B cell (primary cell): ENCODE data around the gene FAM117B. TPM values are rescaled to one million over a fixed set of nuclear protein-coding genes. Genes with fewer than 3 reads are reported as not detected.

Experiments
- ATAC-seq: fragments of 200-7000 bp; cut with Tn5 transposase; one replicate; pipeline ENCODE4 v1.10.0; 2021; ENCODE audit warnings: low read depth, mild to moderate bottlenecking, moderate number of reproducible peaks, moderate library complexity
- CTCF ChIA-PET: fragments of 350-600 bp; sonication (Branson Sonifier 250); formaldehyde crosslinking; loops from one replicate; lab custom pipeline; 2021; ENCODE audit warnings: antibody characterized with exemption, inconsistent platforms; lab: Charles Lee
- POLR2A ChIA-PET: fragments of 350-600 bp; sonication (Branson Sonifier 250); formaldehyde crosslinking; loops from one replicate; lab custom pipeline; 2021; ENCODE audit warnings: antibody characterized with exemption; lab: Charles Lee
- DNase-seq: peaks from one replicate; pipeline ENCODE4 v3.0.0; 2013
- H2AFZ ChIP-seq: 2 replicates; pipeline ENCODE4 v1.6.1; 2012; ENCODE audit warnings: mild to moderate bottlenecking, low read depth, low read length; ENCODE audit not compliant: insufficient read depth, poor library complexity, severe bottlenecking
- H3K27ac ChIP-seq, 2 donors: 1 replicate in 1 of 2; 2 replicates in 1 of 2; pipeline ENCODE4 v1.5.1; 2012 to 2013; ENCODE audit warnings: low read length in 2 of 2, mild to moderate bottlenecking in 2 of 2, moderate library complexity in 1 of 2
- H3K27me3 ChIP-seq, 4 experiments: fragments of 200-600 bp in 1 of 4; sonication (generic) in 1 of 4; replicated peaks in 1 of 4; 1 replicate in 2 of 4; 2 replicates in 2 of 4; pipeline versions ENCODE4 v1.6.1 to v1.7.0; 2013 to 2016; ENCODE audit warnings: low read length in 3 of 4, mild to moderate bottlenecking in 2 of 4, mixed read lengths in 1 of 4, moderate library complexity in 1 of 4; ENCODE audit not compliant: insufficient read depth in 4 of 4, control insufficient read depth in 3 of 4; ENCODE audit errors: control extremely low read depth in 1 of 4
- H3K36me3 ChIP-seq, 2 experiments: replicated peaks in 1 of 2; 1 replicate in 1 of 2; 2 replicates in 1 of 2; pipeline versions ENCODE4 v1.6.1 to v1.7.1; 2013; ENCODE audit warnings: low read length in 1 of 2; ENCODE audit not compliant: insufficient read depth in 2 of 2, control insufficient read depth in 1 of 2; ENCODE audit errors: control extremely low read depth in 1 of 2, extremely low read depth in 1 of 2
- H3K4me1 ChIP-seq, 2 donors: fragments of 200-600 bp in 1 of 2; sonication (generic) in 1 of 2; 1 replicate in 1 of 2; 2 replicates in 1 of 2; pipeline versions ENCODE4 v1.5.1 to v1.6.1; 2013 to 2017; ENCODE audit warnings: low read length in 2 of 2; ENCODE audit not compliant: control insufficient read depth in 2 of 2, insufficient read depth in 2 of 2
- H3K4me2 ChIP-seq: replicated peaks from 2 replicates; pipeline ENCODE3; 2012; ENCODE audit warnings: mild to moderate bottlenecking, low read depth, low read length; ENCODE audit not compliant: poor library complexity, severe bottlenecking
- H3K4me3 ChIP-seq, 5 experiments: fragments of 200-600 bp in 1 of 5; sonication (generic) in 1 of 5; 1 replicate in 3 of 5; 2 replicates in 2 of 5; pipeline versions ENCODE4 v1.5.1 to v1.7.0; 2011 to 2016; ENCODE audit warnings: low read length in 4 of 5, mild to moderate bottlenecking in 4 of 5, low read depth in 2 of 5, control low read depth in 1 of 5, moderate library complexity in 1 of 5; ENCODE audit not compliant: insufficient read depth in 1 of 5; ENCODE audit errors: control extremely low read depth in 1 of 5, extremely low read depth in 1 of 5
- H3K79me2 ChIP-seq: fragments of 200-600 bp; sonication (generic); one replicate; pipeline ENCODE4 v1.6.0; 2016; ENCODE audit warnings: low read length; ENCODE audit not compliant: control insufficient read depth, insufficient read depth
- H3K9ac ChIP-seq: fragments of 200-600 bp; sonication (generic); 2 replicates; pipeline ENCODE4 v1.6.1; 2017; ENCODE audit warnings: mild to moderate bottlenecking, low read length, moderate library complexity
- H3K9me3 ChIP-seq, 3 donors: one replicate each; pipeline versions ENCODE4 v1.6.1 to v1.7.1; 2013; ENCODE audit warnings: low read length in 2 of 3; ENCODE audit not compliant: control insufficient read depth in 2 of 3, insufficient read depth in 1 of 3; ENCODE audit errors: control extremely low read depth in 1 of 3
- H4K20me1 ChIP-seq: 2 replicates; pipeline ENCODE4 v1.6.0; 2012; ENCODE audit warnings: mild to moderate bottlenecking, low read length; ENCODE audit not compliant: insufficient read depth, control insufficient read depth, poor library complexity, severe bottlenecking
- H3K27ac Mint-ChIP-seq: one replicate; pipeline ENCODE4 v1.8.0; 2021; ENCODE audit warnings: mixed read lengths
- H3K27me3 Mint-ChIP-seq: one replicate; pipeline ENCODE4 v1.8.0; 2021; ENCODE audit warnings: mixed read lengths
- H3K4me1 Mint-ChIP-seq: one replicate; pipeline ENCODE4 v1.8.0; 2021; ENCODE audit warnings: mixed read lengths
- H3K4me3 Mint-ChIP-seq: one replicate; pipeline ENCODE4 v1.8.0; 2021; ENCODE audit warnings: mixed read lengths
- H3K9me3 Mint-ChIP-seq: one replicate; pipeline ENCODE4 v1.8.0; 2022; ENCODE audit warnings: mixed read lengths; ENCODE audit not compliant: insufficient read depth
- CTCF ChIP-seq: fragments of 200-600 bp; IDR thresholded peaks from one replicate; pipeline ENCODE4 v1.8.0; 2022; ENCODE audit warnings: antibody characterized with exemption, mild to moderate bottlenecking
- EZH2 ChIP-seq: IDR thresholded peaks from 2 replicates; pipeline ENCODE4 v1.6.1; 2012; ENCODE audit warnings: borderline replicate concordance, low read depth, mild to moderate bottlenecking, moderate library complexity, low read length; ENCODE audit not compliant: insufficient read depth, poor library complexity, severe bottlenecking
- intact Hi-C: fragments of 100-400 bp; cut with micrococcal nuclease; formaldehyde crosslinking; loops from one replicate; pipeline ENCODE4 v1.10.0; 2022
- polyA plus RNA-seq: library from polyadenylated mRNA; depleted of rRNA; stranded (reverse); fragments of >200 nt; gene quantifications from 2 replicates; pipeline ENCODE4 v1.2.3, GENCODE V29; 2012
- total RNA-seq, 2 donors: library from RNA; stranded (reverse); fragments of 120-200 nt in 1 of 2; gene quantifications; 1 replicate in 1 of 2; 2 replicates in 1 of 2; pipeline versions ENCODE4 v1.2.3 to v1.2.4, GENCODE V29; 2013 to 2022

The FAM117B gene
- total and polyA plus RNA-seq, 2 donors (not counting 1 experiment from before 2014, with no cell fraction given): 11.5 to 50.1 TPM

- Histone ChIP-seq H3K79me2 (no peaks in the 10 kb centered on the region), H3K27me3 (no peaks in the 10 kb centered on the region), H4K20me1 (no peaks in the 10 kb centered on the region), H3K4me2 (no peak overlapping the region), H2AFZ (no peak overlapping the region), H3K4me3 (no peak overlapping the region), H3K27ac (no peak overlapping the region), H3K36me3 (peaks cover 1 to 46% of the 10 kb centered on the region in 2 experiments), H3K9me3 (no peaks in the 10 kb centered on the region), H3K4me1 (peaks cover 0 to 5% of the 10 kb centered on the region in 2 donors), H3K9ac (no peak overlapping the region)
- ATAC-seq: no peak
- intact Hi-C loops: no loop called here
- ChIA-PET POLR2A (no interaction called here), CTCF (interaction anchor here (1.1 to 1.4 kb wide), 2 partner anchors 102 to 180 kb away, joined by 3 to 9 read pairs; no protein-coding TSS in a partner anchor)
- Mint-ChIP-seq H3K4me1 (peaks cover 17% of the 10 kb centered on the region), H3K27me3 (no peaks in the 10 kb centered on the region), H3K27ac (no peak overlapping the region), H3K4me3 (no peak overlapping the region), H3K9me3 (no peaks in the 10 kb centered on the region)
- DNase-seq: no peak
- TF ChIP-seq EZH2 (no peak), CTCF (no peak)
Observed at GRCh38 chr2:202768273-202768672, 133.5 kb downstream of the FAM117B start.

- TF ChIP-seq EZH2: no peak
- no peak for TF ChIP-seq CTCF
- POLR2A ChIA-PET: no interaction called here
Observed at GRCh38 chr2:202769201-202769600, 134.4 kb downstream of the FAM117B start.

More at GRCh38 chr2:202769201-202769600, 134.4 kb downstream of the FAM117B start:
- intact Hi-C loops: no loop called here
- H3K36me3 ChIP-seq: peaks cover 1 to 53% of the 10 kb centered on the region in 2 experiments
- no peaks in the 10 kb centered on the region for H3K9me3 ChIP-seq
- CTCF ChIA-PET: interaction anchor here (1.1 to 1.4 kb wide), 2 partner anchors 101 to 181 kb away, joined by 3 to 9 read pairs; no protein-coding TSS in a partner anchor
- DNase-seq (no peak), ATAC-seq (no peak)
- no peak overlapping the region for H2AFZ ChIP-seq
- no peaks in the 10 kb centered on the region for H3K9me3 Mint-ChIP-seq
- no peak overlapping the region for H3K27ac ChIP-seq
- H3K4me1 Mint-ChIP-seq: peaks cover 12% of the 10 kb centered on the region
- no peaks in the 10 kb centered on the region for H4K20me1 ChIP-seq
- no peaks in the 10 kb centered on the region for H3K27me3 Mint-ChIP-seq
- H3K79me2 ChIP-seq: no peaks in the 10 kb centered on the region
- H3K4me3 ChIP-seq: no peak overlapping the region
- H3K4me3 Mint-ChIP-seq: no peak overlapping the region
- H3K9ac ChIP-seq: no peak overlapping the region
- H3K4me2 ChIP-seq: no peak overlapping the region
- H3K27me3 ChIP-seq: no peaks in the 10 kb centered on the region
- no peak overlapping the region for H3K27ac Mint-ChIP-seq
- H3K4me1 ChIP-seq: no peaks in the 10 kb centered on the region
